Measurements from ENCODE around the gene BBS12. TPM values are rescaled to one million over a fixed set of nuclear protein-coding genes. Genes with fewer than 3 reads are reported as not detected.

The BBS12 gene
- polyA plus RNA-seq, 3 donors, result 0.19 to 1.0 (median 0.52) TPM

DNA sequence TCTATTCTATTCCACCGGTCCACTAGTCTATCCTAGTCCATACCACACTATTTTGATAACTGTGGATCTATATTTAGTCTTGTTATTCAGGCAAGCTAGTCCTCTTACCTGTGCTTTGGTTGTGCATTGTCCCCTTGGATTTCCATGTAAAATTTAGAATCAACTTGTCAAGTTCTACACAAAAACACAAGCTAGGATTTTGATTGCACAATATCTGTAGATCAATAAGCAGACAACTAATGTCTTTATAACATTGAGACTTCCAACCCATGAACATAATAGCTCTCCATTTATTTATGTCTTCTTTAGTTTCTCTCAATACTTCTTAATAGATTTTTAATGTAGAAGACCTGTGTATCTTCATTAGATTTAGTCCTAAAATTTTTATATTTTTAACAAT, 10.2 kb upstream of the BBS12 start:
- TF ChIP-seq, protein P1, sequence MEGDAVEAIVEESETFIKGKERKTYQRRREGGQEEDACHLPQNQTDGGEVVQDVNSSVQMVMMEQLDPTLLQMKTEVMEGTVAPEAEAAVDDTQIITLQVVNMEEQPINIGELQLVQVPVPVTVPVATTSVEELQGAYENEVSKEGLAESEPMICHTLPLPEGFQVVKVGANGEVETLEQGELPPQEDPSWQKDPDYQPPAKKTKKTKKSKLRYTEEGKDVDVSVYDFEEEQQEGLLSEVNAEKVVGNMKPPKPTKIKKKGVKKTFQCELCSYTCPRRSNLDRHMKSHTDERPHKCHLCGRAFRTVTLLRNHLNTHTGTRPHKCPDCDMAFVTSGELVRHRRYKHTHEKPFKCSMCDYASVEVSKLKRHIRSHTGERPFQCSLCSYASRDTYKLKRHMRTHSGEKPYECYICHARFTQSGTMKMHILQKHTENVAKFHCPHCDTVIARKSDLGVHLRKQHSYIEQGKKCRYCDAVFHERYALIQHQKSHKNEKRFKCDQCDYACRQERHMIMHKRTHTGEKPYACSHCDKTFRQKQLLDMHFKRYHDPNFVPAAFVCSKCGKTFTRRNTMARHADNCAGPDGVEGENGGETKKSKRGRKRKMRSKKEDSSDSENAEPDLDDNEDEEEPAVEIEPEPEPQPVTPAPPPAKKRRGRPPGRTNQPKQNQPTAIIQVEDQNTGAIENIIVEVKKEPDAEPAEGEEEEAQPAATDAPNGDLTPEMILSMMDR (IDR thresholded peaks at IDR 0.05), result no peak
- Histone ChIP-seq H3K36me3 (replicated peaks in 1 of 2; ENCODE audit: control insufficient read depth in 1 of 2, insufficient read depth in 2 of 2, low read length in 2 of 2) (no peaks in the 10 kb centered on the region), H4K20me1 (ENCODE audit: insufficient read depth, low read length) (no peaks in the 10 kb centered on the region), H3K27me3 (ENCODE audit: control insufficient read depth in 2 of 2, insufficient read depth in 2 of 2, low read length in 2 of 2) (peaks cover 2 to 3% of the 10 kb centered on the region in 2 donors), H3K4me3 (replicated peaks in 1 of 3; ENCODE audit: low read depth in 2 of 3, low read length in 3 of 3) (no peak overlapping the region), H3K9me3 (replicated peaks in 1 of 2; ENCODE audit: control insufficient read depth in 1 of 2, insufficient read depth in 1 of 2, low read length in 2 of 2) (no peaks in the 10 kb centered on the region), H2AFZ (ENCODE audit: insufficient read depth, low read depth, low read length, poor library complexity, severe bottlenecking) (no peak overlapping the region), H3K27ac (ENCODE audit: low read depth in 1 of 2, low read length in 2 of 2) (no peak overlapping the region), H3K4me1 (ENCODE audit: control insufficient read depth in 1 of 2, insufficient read depth in 2 of 2, low read length in 2 of 2) (no peaks in the 10 kb centered on the region), H3K9ac (ENCODE audit: insufficient read depth, low read length, poor library complexity, severe bottlenecking) (no peak overlapping the region), H3K79me2 (ENCODE audit: insufficient read depth, low read length) (no peaks in the 10 kb centered on the region), H3K4me2 (replicated peaks; ENCODE audit: extremely low read depth, low read length, poor library complexity, severe bottlenecking) (no peak overlapping the region)
- Mint-ChIP-seq H3K27ac (no peak overlapping the region), H3K27me3 (ENCODE audit: low read depth in 3 of 3) (peaks cover 6 to 20% (median 10%) of the 10 kb centered on the region in 3 donors), H3K4me3 (no peak overlapping the region), H3K4me1 (no peaks in the 10 kb centered on the region), H3K9me3 (peaks cover 0 to 3% (median 0%) of the 10 kb centered on the region in 7 donors), H3K36me3 (no peaks in the 10 kb centered on the region)
- no peak for DNase-seq
- WGBS (ENCODE audit: insufficient coverage), result no CpG with 5 or more reads among the region's 1 CpG
- intact Hi-C loops (cut with micrococcal nuclease), result no loop called here

DNA sequence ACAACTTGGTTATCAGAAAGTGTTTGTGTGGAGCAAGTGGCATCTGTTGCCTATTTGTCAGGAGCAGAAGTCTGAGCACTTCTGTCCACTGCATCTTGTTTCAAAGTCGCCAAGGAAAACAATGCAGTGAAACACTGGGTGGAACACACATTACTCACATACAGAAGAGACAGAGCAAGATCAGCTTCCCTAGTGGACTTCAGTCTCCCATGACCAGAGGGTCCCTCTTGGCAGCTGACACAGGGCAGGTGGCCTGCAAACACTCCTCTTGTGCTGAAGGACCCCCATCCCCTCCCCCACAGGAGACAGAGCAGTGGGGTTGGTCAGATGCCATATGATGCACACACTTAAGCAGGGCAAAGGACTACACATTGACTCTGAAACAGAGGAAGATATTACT, 3.6 kb upstream of the BBS12 start:
- Histone ChIP-seq H3K9me3 (replicated peaks in 1 of 2; ENCODE audit: control insufficient read depth in 1 of 2, insufficient read depth in 1 of 2, low read length in 2 of 2) (no peaks in the 10 kb centered on the region), H3K4me1 (ENCODE audit: control insufficient read depth in 1 of 2, insufficient read depth in 2 of 2, low read length in 2 of 2) (peaks cover 10 to 13% of the 10 kb centered on the region in 2 donors), H3K79me2 (ENCODE audit: insufficient read depth, low read length) (no peaks in the 10 kb centered on the region), H3K36me3 (replicated peaks in 1 of 2; ENCODE audit: control insufficient read depth in 1 of 2, insufficient read depth in 2 of 2, low read length in 2 of 2) (no peaks in the 10 kb centered on the region), H3K27ac (ENCODE audit: low read depth in 1 of 2, low read length in 2 of 2) (no peak overlapping the region), H3K4me2 (replicated peaks; ENCODE audit: extremely low read depth, low read length, poor library complexity, severe bottlenecking) (no peak overlapping the region), H3K9ac (ENCODE audit: insufficient read depth, low read length, poor library complexity, severe bottlenecking) (no peak overlapping the region), H3K4me3 (replicated peaks in 1 of 3; ENCODE audit: low read depth in 2 of 3, low read length in 3 of 3) (no peak overlapping the region), H4K20me1 (ENCODE audit: insufficient read depth, low read length) (no peaks in the 10 kb centered on the region), H3K27me3 (ENCODE audit: control insufficient read depth in 2 of 2, insufficient read depth in 2 of 2, low read length in 2 of 2) (no peaks in the 10 kb centered on the region), H2AFZ (ENCODE audit: insufficient read depth, low read depth, low read length, poor library complexity, severe bottlenecking) (peak overlapping the region; percentile 61)
- no peak for DNase-seq
- no peak overlapping the region for H3K27ac Mint-ChIP-seq
- no peak overlapping the region for H3K4me3 Mint-ChIP-seq
- intact Hi-C loops (cut with micrococcal nuclease), result no loop called here
- no peaks in the 10 kb centered on the region for H3K36me3 Mint-ChIP-seq
- WGBS (ENCODE audit: insufficient coverage), result 100% methylated on average over 1 of the region's 1 CpG
- peaks cover 13% of the 10 kb centered on the region for H3K4me1 Mint-ChIP-seq
- H3K27me3 Mint-ChIP-seq (ENCODE audit: low read depth in 3 of 3), result peaks cover 1 to 8% (median 6%) of the 10 kb centered on the region in 3 donors
- TF ChIP-seq, protein P1 (IDR thresholded peaks at IDR 0.05), result no peak
- peaks cover 0 to 2% (median 0%) of the 10 kb centered on the region in 7 donors for H3K9me3 Mint-ChIP-seq

Data from CD14-positive monocyte (primary cell).